GM18909 (cell line): Measurements from ENCODE around the gene AK4.

Source experiments
- ATAC-seq: cut with Tn5 transposase; IDR thresholded peaks from one replicate; pipeline ENCODE4 v1.9.1; 2021; ENCODE audit warnings: mild to moderate bottlenecking; ENCODE audit not compliant: unreplicated experiment, poor library complexity

Gene AK4

GRCh38 chr1:65174585-65174984 lies 26.6 kb downstream of the AK4 start:
- peak; percentile 89 for ATAC-seq

GRCh38 chr1:65175171-65176055 lies 27.4 kb downstream of the AK4 start:
- ATAC-seq: no peak

DNA sequence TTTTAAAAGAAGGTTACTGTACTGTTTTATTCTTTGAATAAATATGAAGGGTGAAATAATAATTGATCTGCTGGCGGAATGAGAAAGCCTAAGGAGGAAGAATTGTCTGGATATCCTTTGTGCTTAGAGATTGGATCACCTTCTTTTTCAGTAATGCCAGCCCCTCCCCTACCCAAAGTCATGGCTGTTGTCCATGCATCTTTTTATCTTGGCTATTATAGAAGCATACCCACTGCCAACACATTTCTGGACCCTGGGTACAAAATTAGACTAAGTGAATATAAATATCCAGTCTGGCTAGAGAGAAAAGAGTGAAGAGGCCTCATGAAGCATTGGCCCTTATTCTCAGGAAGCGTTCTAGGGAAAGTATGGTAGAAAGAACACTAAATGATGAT lies 28.1 kb downstream of the AK4 start:
- ATAC-seq: no peak

DNA sequence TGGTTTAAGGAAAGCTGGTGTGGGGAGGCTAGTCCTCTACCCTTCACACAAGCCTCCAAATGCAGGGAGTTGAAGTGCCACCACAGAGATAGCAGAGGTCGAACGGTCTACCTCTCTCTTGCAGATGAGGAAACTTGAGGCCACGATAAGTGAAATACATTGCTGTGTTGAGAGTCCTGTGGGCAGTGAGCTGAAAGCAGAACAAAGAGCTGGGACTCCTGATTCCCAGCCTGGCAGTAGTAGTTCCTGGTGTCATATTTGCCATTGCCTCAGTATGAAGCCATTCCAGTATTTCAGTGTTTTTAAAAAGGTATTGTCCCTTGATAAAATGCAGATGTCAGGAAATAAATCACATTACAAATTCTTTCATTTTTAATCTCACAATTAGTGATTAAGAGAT lies 28.6 kb downstream of the AK4 start:
- no peak for ATAC-seq

GRCh38 chr1:65177457-65177856 lies 29.5 kb downstream of the AK4 start:
- ATAC-seq: no peak

- no peak for ATAC-seq
These were observed 30.2 kb downstream of the AK4 start for GRCh38 chr1:65178235-65178634.

- ATAC-seq: no peak
These were observed 31.1 kb downstream of the AK4 start for GRCh38 chr1:65179148-65179547.

DNA sequence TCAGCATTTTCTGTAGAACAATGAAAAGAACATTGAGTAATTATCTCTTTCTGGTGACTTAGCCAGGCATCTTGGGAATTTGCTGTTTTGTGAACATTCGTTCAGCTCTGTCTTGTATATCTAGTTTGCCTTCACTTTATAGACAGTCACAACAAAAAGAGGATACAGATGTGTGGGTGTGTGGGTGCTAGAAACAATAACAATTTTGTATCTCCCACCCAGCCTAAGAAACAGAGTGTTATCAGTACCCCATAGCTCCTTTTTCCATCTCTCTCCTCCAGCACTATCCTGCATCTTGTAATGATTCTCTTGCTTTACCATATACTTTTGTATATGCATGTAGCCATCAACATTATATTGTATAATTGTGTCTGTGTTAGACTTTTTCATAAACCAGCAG lies 33.0 kb downstream of the AK4 start:
- no peak for ATAC-seq

DNA sequence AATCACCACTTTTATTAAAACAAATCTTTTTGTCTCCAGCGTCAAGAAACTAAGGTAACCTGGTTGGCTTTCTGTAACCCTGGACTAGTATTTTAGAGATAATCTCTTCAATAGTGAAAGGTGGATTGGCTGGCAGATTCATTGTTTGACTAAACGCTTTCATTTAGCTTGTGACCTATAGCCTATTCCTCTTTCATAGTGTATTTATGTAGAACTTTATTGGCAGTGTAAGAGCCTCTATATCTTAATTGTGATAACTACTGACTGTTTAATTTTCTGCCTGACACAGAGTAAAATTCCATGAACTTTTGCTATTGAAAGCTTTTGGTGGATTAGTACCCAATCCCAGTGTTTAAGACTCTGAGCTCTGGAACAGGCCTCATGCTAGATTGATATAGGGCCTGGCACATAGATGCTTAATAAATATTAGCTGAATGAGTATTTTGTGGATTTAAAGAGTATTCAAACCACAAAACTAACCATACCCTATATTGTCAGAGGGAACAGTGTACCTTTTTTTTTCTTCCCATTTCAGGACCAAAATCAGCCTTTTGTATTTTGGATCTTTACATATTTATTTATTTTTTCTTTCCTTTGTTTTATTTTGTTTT lies 34.8 kb downstream of the AK4 start:
- ATAC-seq: no peak

DNA sequence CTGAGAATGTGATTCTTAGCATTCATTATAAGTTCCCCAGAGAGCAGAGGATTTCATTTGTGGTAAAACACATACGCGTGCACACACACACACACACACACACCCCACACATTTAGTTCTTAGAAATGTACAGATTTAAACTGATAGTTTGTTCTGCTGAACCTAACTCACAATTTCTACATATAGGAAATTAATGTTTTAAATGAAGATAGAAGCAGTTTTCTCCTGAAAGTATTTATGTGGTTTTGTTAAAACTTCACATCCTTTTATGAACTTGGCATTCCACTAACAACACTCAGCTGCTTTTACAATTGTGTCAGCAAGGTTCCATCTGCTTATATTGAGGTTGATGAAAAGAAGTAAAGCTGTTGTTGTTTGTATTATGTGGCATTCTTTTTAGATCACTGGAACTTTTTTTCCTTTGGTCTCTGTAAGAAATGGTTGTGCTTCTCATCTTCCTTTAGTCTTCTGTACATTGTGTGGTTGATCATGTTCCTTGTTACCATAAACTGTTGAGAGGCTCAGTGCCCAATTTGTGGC lies 41.6 kb downstream of the AK4 start:
- ATAC-seq: no peak

DNA sequence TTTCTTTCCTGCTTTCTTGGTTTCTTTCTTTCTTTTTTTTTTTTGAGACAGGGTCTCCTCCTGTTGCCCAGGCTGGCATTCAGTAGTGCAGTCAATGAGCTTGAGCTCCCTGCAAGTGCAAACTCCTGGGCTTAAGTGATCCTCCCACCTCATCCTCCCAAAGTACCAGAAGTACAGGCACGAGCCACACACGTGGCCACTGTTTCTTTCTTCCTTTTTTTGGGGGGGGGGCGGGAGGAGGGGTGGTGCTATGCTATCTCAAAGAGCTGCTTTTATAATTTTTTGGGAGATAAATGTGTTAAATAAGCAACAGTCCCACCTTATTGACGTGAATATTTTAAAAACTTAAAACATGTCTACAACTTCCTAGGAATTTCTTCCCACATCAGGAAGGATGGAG lies 42.2 kb downstream of the AK4 start:
- no peak for ATAC-seq

- no peak for ATAC-seq
These were observed 45.2 kb downstream of the AK4 start for GRCh38 chr1:65193129-65193695.

- no peak for ATAC-seq
These were observed 47.8 kb downstream of the AK4 start for GRCh38 chr1:65195495-65196417.

GRCh38 chr1:65196926-65197325 lies 48.9 kb downstream of the AK4 start:
- ATAC-seq: no peak

- no peak for ATAC-seq
These were observed 49.6 kb downstream of the AK4 start for GRCh38 chr1:65197636-65198035.

- ATAC-seq: no peak
These were observed 50.1 kb downstream of the AK4 start for GRCh38 chr1:65198096-65198495.

- ATAC-seq: no peak
These were observed 52.4 kb downstream of the AK4 start for GRCh38 chr1:65200411-65200810.

DNA sequence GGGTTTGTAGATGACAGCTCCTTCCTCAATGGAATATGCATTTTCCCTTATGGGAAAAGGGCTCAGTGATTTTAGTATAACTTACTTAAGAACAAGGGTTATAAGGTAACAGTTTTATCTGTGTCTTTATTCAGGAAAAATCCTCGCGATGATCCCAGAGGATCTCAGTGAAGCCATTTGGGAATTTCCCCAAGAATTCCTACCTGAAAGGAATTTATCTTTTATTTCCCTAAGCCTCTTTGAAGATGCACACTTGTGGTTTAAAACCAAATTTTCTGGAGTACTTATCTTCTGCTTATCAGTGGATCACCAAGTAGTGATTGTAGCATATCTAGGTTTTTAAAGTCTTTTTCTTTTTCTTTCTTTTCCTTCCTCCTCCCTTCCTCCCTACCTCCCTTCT lies 58.8 kb downstream of the AK4 start:
- ATAC-seq: no peak

- ATAC-seq: peak; percentile 74
These were observed 59.3 kb downstream of the AK4 start for GRCh38 chr1:65207317-65207716.

DNA sequence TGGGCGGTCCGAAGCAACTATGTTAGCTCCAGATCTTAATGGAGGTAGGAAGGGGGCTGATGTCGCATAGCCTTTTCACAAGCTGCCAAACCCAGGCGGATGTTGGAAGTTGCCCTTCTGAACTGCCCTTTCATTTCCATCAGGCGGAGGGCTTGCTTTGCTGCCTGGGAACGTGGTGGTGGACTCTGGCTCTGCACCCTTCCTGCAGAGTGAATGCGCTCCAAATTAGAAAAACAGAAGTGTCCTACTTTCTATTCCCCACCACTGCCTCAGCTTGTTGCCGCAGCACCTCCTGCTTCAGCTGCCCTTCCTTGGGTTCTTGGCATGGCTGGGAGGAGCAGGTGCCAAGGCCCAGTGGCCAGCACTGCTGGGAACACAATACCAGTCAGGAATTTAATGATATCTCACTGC lies 60.6 kb downstream of the AK4 start:
- no peak for ATAC-seq
